ENCODE measurements around the gene RXRA. TPM values are rescaled to one million over a fixed set of nuclear protein-coding genes. Genes with fewer than 3 reads are reported as not detected.

The RXRA gene
- total RNA-seq, 1 experiment from 2014 or later = 39.1 TPM

DNA sequence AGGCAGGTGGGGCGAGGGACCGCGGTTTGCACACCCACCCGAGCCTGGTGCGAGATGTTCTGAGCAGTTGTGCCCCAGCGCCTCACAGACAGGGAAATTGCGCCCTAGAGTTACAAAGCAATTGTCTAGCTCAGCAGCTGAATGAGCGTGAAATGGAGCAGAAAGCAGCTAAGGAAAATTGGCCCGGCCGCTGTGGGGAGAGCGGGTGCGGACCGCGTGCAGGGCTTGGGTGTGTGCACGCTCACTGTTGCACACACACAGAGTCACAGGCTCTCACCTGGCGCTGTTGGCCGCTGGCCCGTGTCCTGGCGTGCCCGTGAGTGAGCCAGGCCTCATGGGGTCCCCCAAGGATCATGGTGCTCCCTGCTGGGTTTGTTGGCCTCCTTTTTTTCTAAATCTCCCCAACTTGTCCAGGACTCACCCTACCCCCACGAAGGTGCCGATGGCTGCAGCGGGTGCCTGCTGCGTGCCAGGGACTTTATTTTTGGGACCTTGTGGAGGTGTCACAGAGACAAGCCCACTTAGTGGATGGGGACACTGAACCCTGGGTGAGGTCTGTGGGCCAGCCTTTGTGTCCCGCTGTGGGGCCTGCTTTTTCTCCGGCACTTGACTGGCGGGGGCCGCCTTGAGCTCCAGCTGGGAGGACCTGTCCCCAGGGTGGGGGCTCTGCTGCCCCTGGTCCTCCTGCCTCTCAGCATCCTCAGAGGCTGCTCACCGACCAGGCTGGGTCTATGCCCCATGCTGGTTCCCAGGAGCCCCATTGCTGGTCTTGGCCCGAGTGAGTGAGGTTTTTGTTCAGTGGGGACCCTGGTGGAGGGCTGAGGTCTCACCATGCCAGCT is 5.2 kb downstream of the RXRA start:
- Histone ChIP-seq H3K9me3 (replicated peaks) (no peaks in the 10 kb centered on the region), H3K27ac (no peak overlapping the region), H3K4me1 (peaks cover 40% of the 10 kb centered on the region), H3K36me3 (no peaks in the 10 kb centered on the region), H3K4me3 (no peak overlapping the region), H3K27me3 (no peaks in the 10 kb centered on the region)
- DNase-seq = no peak

DNA sequence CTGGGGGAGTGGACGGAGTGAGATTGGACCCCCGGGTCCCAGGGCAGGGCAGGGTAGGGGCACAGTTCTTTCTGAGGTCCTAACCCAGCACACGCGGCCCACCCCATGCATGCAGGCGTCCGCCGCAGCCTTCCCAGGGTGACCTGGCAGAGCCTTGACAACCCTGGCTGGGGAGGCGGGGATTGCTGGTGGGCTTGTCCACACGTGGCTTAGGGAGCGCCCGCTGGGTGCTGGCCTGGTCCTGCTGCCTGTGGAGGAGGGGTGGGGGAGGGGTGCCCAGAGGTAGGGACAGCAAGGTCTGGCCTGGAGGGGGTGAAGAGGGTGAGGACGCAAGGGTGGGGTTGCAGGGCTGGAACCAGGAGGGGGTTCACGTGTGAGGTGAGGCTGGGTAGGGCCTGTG is 6.0 kb downstream of the RXRA start:
- Histone ChIP-seq H3K9me3 (replicated peaks) (no peaks in the 10 kb centered on the region), H3K36me3 (no peaks in the 10 kb centered on the region), H3K4me3 (no peak overlapping the region), H3K27ac (no peak overlapping the region), H3K4me1 (peaks cover 40% of the 10 kb centered on the region), H3K27me3 (no peaks in the 10 kb centered on the region)
- DNase-seq = no peak

DNA sequence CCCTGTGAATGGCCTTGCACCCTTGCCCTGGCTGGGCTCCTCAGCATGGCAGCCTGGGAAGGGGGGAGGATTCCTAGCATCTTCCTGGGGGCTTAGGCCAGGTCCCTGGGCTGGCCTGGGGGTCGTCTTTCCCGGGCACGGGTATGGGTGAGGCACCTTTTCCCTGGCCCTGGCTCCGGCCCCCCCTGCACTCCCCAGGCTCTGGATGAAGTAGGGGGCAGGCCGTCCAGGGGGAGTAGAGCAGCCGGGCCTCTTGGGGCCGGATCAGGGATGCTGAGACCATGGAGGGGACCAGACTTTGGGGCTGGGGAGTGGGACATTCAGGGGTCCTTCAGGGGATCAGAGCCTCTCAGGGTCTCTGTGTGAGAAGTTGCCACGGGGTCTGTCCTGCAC is 6.6 kb downstream of the RXRA start:
- H3K4me3 ChIP-seq = no peak overlapping the region
- no peaks in the 10 kb centered on the region for H3K36me3 ChIP-seq
- no peak for DNase-seq
- H3K4me1 ChIP-seq = peaks cover 38% of the 10 kb centered on the region
- H3K9me3 ChIP-seq (replicated peaks) = no peaks in the 10 kb centered on the region
- no peak overlapping the region for H3K27ac ChIP-seq
- no peaks in the 10 kb centered on the region for H3K27me3 ChIP-seq

DNA sequence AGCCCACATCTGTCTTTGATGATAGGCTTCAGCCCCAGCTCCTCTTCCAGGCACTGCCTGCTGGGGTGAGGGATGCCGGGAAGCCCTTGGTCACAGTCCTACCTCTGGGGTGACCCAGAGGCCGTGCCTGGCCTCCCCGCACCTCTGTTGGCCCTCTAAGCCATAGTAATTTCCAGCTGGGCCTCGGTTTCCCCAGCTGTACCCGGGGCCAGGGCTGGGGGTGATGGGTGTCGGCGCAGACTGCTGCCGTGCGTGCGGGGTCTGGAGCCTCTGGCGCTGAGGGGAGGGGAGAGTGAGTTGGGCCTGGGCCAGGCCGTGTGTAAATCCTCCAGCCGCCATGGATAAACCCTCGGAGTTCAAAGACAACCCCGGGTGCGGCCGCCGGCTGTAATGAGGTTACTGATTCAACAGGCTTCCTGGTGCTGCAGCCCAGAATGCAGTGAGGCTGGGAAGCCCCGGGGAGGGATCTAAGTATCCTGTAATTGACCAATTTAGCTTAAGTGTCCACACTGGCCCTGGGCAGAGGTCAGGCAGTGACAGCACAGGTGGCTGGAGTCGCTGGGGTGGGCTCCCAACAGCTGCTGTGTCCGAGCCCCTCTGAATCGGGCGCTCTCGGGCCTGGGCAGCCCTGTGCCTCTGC is 7.1 kb downstream of the RXRA start:
- H3K27ac ChIP-seq = no peak overlapping the region
- H3K9me3 ChIP-seq (replicated peaks) = no peaks in the 10 kb centered on the region
- no peak overlapping the region for H3K4me3 ChIP-seq
- DNase-seq = peak; percentile 72 to 74
- no peaks in the 10 kb centered on the region for H3K36me3 ChIP-seq
- no peaks in the 10 kb centered on the region for H3K27me3 ChIP-seq
- peaks cover 36% of the 10 kb centered on the region for H3K4me1 ChIP-seq

DNA sequence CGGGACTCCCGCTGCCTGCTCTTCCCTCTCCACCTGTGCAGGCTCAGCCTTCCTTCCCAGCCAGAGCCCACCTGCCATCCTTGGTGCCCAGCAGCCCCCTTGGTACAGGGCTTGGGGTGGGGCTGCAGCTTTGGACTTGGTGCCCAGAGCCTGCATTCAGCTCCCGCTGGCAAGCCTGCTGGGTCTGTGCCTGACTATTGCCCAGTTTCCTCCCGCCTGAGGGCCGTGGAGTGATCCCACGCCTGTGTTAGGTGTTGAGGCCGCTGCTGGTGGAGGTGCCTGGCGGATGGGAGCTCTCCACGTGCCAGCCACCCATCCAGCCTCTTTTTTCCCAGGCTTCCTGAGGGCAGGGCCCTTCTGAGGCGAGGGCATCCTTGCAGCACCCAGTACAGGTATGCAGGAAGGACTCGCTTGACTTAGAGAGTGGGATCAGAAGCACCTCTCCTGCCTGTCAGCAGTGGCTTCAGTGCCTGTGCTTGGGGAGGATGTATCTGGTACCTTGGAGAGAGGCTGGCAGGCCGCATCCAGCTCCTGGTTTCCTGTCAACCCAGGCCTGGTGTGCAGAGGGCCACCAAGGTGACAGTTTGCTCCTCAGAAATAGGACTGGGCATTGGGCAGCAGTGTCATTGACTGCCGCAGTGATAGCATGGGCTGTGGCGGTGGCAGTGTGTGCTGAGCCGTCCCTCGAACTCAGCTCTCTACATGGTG is 7.8 kb downstream of the RXRA start:
- no peaks in the 10 kb centered on the region for H3K9me3 ChIP-seq (replicated peaks)
- no peaks in the 10 kb centered on the region for H3K36me3 ChIP-seq
- DNase-seq = no peak
- no peaks in the 10 kb centered on the region for H3K27me3 ChIP-seq
- no peak overlapping the region for H3K4me3 ChIP-seq
- peaks cover 34% of the 10 kb centered on the region for H3K4me1 ChIP-seq
- no peak overlapping the region for H3K27ac ChIP-seq

DNA sequence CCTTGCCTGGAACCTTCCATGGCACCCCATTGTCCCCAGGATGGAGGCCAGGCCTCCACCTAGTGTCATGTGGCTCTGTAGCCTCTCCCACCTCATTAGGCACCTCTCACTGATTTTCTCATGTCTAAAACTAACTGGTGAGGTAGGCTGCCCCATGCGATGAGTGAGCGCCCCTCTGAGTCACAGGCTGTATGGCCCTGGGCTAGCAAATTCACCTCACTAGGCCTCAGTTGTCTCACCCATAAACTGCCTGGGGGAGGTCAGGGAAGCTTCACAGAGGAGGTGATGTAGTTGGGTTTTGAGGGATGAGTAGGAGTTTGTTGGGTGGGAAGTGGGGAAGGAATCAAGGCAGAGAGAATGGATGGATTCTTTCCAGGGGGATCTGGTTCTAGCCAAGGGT is 8.8 kb downstream of the RXRA start:
- H3K9me3 ChIP-seq (replicated peaks) = no peaks in the 10 kb centered on the region
- no peaks in the 10 kb centered on the region for H3K27me3 ChIP-seq
- no peak for DNase-seq
- no peak overlapping the region for H3K27ac ChIP-seq
- H3K4me3 ChIP-seq = no peak overlapping the region
- peaks cover 26% of the 10 kb centered on the region for H3K4me1 ChIP-seq
- H3K36me3 ChIP-seq = no peaks in the 10 kb centered on the region

DNA sequence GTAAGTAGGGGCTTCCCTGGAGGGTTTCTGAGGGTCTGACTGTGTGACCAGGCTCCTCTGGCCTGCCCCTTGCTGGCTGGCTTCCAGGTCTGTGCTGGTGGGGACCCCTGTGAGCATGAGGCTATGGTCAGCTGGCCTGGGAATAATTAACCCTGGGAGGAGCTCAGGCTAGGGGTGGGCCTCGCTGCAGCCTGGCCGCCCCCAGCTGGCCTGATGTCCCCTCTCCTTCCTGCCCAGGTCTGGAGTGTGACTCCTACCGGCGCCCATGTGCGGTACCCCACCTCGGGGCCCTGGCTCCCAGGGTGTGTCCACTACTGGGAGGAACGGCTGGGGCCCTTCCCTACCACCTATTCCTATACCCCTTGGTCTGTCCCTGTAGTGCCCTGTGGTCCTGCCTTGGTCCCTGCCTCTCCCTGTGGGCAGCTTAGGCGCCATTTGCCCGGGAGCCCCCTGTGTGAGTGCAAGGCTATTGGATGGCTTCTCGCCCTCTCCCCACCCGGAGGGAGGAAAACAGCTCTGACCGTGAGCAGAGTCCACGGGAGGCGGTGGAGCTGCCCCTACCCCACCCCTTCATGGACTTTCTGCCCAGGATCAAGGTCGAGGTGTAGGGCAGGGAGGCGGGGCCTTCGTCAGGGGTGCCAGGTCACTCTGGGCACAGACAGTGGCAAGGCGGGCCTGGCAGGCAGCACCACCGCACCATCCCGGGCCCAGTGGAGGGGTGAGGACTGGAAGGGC is 9.4 kb downstream of the RXRA start:
- H3K36me3 ChIP-seq = no peaks in the 10 kb centered on the region
- H3K4me3 ChIP-seq = no peak overlapping the region
- H3K27ac ChIP-seq = no peak overlapping the region
- DNase-seq = no peak
- peaks cover 20% of the 10 kb centered on the region for H3K4me1 ChIP-seq
- H3K27me3 ChIP-seq = no peaks in the 10 kb centered on the region
- H3K9me3 ChIP-seq (replicated peaks) = no peaks in the 10 kb centered on the region

DNA sequence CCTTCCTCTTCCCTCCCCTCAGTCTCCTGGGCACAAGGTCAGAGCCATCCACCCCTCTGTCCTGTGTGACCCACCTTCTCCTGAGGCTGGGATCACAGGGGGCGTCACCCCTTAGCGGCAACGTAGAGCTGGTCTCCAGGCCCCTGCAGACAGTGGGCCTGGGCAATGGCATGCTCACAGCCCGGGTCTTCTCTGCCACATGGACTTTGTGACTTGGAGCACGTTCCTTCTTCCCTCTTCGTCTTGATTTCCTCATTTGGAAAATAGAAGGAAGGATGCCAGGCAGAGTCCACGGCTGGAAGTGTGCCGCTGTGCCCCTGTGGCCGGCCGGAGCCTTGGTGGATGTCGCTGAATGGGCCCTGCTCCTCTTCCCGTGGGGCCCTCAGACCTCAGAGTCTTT is 10.0 kb downstream of the RXRA start:
- Histone ChIP-seq H3K27ac (no peak overlapping the region), H3K9me3 (replicated peaks) (no peaks in the 10 kb centered on the region), H3K4me1 (peaks cover 15% of the 10 kb centered on the region), H3K36me3 (no peaks in the 10 kb centered on the region), H3K27me3 (no peaks in the 10 kb centered on the region), H3K4me3 (no peak overlapping the region)
- no peak for DNase-seq

DNA sequence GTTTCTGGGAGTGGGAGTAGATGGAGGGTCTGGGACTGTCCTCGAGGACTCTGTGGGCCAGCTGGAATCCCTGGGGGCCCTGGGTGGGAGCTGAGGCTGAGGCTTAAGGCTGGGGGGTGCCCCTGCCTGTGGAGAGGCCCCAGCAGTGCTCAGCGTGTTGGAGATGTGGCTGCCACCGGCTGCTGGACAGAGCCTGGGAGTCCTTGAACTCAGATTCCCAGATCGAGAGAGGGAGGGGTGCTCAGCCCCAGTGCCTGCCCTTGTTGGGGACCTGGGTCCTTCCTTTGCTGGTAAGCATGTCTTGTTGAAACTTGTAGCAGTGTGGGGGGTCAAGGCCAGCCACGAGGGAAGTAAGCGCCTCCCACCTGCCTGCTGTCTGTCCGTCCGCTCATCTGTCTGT is 10.7 kb downstream of the RXRA start:
- H3K36me3 ChIP-seq = no peaks in the 10 kb centered on the region
- no peak overlapping the region for H3K4me3 ChIP-seq
- no peak overlapping the region for H3K27ac ChIP-seq
- H3K27me3 ChIP-seq = no peaks in the 10 kb centered on the region
- H3K9me3 ChIP-seq (replicated peaks) = no peaks in the 10 kb centered on the region
- no peak for DNase-seq
- peaks cover 14% of the 10 kb centered on the region for H3K4me1 ChIP-seq

DNA sequence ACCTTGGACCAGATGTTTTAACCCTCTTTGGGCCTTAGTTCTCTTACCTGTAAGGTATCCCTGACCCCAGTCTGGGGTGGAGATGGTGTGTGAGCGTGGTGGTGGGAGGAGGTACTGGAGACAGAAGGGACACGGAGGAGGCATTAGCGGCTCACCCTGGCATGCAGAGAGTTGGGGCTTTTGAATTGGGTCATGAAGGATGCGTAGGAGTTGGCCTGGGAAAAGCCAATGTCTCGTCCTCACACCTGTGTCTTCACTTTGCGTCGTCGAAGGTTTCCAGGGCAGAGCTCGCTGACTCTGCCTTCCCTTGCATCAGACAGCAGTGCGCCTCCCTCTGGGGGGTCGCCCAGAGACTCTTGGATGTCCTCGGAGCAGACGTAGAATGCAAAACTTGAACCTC is 11.2 kb downstream of the RXRA start:
- no peaks in the 10 kb centered on the region for H3K36me3 ChIP-seq
- H3K27ac ChIP-seq = no peak overlapping the region
- H3K9me3 ChIP-seq (replicated peaks) = no peaks in the 10 kb centered on the region
- DNase-seq = no peak
- no peak overlapping the region for H3K4me3 ChIP-seq
- no peaks in the 10 kb centered on the region for H3K27me3 ChIP-seq
- peaks cover 17% of the 10 kb centered on the region for H3K4me1 ChIP-seq

DNA sequence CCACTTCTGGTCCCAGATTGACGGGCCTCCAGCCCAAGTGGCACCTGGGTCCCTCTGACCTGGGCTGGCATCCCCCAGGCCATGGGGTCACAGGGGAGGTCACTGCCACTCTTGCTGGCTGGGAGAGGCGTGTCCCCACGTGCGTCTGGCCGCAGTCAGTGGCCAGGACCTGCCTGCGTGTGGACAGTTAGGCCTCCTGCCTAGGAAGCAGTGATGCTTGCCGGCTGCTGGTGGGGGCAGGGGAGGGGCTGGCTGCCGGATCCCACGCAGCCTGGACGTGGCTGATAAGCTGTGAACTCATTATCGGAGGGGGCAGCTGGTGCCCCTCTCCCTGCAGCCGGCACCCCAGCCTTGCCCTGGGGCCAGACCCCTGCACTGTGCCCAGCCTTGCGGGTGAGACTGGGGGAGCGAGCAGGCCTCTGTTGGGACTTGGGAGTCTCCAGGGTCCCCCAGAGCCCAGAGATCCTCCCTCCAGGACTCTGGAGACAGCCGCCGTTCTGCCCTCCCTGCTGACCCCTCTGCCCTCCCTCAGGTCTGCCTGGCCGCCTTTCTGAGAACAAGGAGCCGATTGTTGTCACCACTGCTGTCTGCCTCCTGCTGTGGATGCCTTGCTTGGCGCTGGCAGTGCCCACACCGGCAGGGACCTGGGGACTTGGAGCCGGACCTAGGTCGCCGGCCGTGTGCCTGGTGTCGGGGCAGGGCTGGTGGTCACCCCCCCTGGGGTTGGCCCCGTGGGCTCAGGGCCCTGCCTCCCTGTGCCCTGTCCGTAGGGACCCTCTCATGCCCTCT is 12.3 kb downstream of the RXRA start:
- Histone ChIP-seq H3K4me1 (peaks cover 9% of the 10 kb centered on the region), H3K27ac (no peak overlapping the region), H3K36me3 (no peaks in the 10 kb centered on the region), H3K27me3 (no peaks in the 10 kb centered on the region), H3K9me3 (replicated peaks) (no peaks in the 10 kb centered on the region), H3K4me3 (no peak overlapping the region)
- no peak for DNase-seq

DNA sequence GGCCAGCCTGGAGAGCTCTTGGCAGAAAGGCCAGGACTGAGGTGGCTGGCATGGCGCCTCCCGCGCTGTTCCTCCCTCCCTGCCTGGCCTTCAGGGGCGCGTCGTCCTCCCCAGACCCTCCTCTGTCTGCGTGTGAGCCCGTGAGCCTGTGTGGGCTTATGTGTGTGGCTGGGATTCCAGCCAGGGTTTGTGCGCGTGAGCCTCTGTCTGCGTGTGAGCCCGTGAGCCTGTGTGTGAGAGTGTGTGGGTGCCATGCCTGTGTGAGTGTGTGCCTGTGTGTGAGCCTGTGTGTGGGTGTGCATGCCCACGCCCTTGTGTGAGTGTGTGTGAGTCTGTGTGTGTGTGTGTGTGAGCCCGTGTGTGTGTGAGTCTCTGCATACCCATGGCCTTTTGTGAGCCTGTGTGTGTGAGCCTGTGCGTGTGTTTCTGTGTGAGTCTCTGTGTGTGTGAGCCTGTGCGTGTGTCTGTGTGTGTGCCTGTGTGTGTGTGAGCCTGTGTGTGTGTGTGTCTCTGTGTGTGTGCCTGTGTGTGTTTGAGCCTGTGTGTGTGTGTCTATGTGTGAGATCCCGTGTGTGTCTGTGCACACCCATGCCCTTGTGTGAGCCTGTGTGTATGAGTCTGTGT is 13.0 kb downstream of the RXRA start:
- Histone ChIP-seq H3K27ac (no peak overlapping the region), H3K9me3 (replicated peaks) (no peaks in the 10 kb centered on the region), H3K4me3 (no peak overlapping the region), H3K27me3 (no peaks in the 10 kb centered on the region), H3K36me3 (no peaks in the 10 kb centered on the region), H3K4me1 (peaks cover 6% of the 10 kb centered on the region; the same call in 1 of the 2 replicates)
- no peak for DNase-seq

DNA sequence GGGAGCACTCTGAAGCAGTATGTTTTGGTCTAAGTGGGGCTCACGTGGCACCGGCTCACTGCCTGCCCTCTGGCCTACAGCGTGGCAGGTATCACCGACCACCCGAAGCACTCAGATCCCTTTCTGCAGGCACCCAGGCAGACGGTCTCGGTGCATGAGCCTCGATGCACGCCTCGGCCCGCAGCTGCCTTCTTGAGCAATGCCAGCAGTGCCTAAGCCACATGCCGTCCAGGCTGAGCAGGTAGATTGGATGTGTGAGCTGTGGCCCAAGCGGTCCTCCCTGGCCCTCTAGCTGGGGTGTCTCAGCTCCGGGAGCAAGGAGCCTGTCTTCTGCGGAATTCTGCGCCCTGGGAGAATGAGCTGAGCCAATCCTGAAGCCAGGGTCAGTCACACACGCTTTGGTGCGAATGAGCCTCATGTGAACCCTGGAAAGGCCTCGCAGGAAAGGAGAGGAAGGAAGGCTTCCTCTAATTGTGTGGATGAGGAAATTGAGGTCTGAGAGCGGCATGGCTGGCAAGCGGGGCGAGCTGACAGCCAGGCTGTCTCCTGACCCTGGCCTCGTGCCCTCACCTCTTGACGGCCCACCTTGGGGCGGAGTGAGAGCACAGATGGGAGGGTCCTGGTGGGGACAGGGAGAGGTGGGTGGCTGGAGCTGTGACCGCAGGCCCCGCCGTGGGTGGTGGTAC is 14.4 kb downstream of the RXRA start:
- H3K27me3 ChIP-seq = no peaks in the 10 kb centered on the region
- H3K9me3 ChIP-seq (replicated peaks) = no peaks in the 10 kb centered on the region
- no peaks in the 10 kb centered on the region for H3K36me3 ChIP-seq
- no peak overlapping the region for H3K27ac ChIP-seq
- no peak overlapping the region for H3K4me3 ChIP-seq
- H3K4me1 ChIP-seq = peaks cover 6% of the 10 kb centered on the region; the same call in 1 of the 2 replicates
- no peak for DNase-seq
